A673 (cell line): ENCODE measurements around the gene NTNG2. TPM values are rescaled to one million over a fixed set of nuclear protein-coding genes. Genes with fewer than 3 reads are reported as not detected.

ENCODE experiments used
- BruUV-seq: library from RNA; stranded (reverse); fragments of 400-500 nt; replicated peaks from 2 replicates; lab custom pipeline; 2021; lab: Mats Ljungman, UMichigan
- CTCF ChIA-PET: fragments of 300-600 bp; sonication (Branson Sonifier 250); formaldehyde crosslinking; loops from one replicate; lab custom pipeline; 2022; ENCODE audit warnings: antibody characterized with exemption; lab: Charles Lee
- POLR2A ChIA-PET: fragments of 300-600 bp; sonication (Branson Sonifier 250); formaldehyde crosslinking; loops from one replicate; lab custom pipeline; 2022; ENCODE audit warnings: antibody characterized with exemption; ENCODE audit not compliant: low non-redundant PET; lab: Charles Lee
- DNase-seq: peaks from one replicate; pipeline ENCODE4 v3.0.0-alpha.2; 2015; ENCODE audit warnings: low spot score
- H3K27ac ChIP-seq: fragments of 200-600 bp; sonication (generic); 2 replicates; pipeline ENCODE4 v1.5.1; 2016; ENCODE audit warnings: mixed run types, low read depth, mild to moderate bottlenecking, mixed read lengths, antibody characterized with exemption, low read length; ENCODE audit not compliant: poor library complexity, severe bottlenecking
- H3K27me3 ChIP-seq: fragments of 200-600 bp; sonication (generic); replicated peaks from 2 replicates; pipeline ENCODE4 v1.6.1; 2017; ENCODE audit warnings: mixed run types, low read depth, mild to moderate bottlenecking, mixed read lengths, antibody characterized with exemption, low read length; ENCODE audit not compliant: insufficient read depth, poor library complexity
- H3K36me3 ChIP-seq: fragments of 200-600 bp; sonication (generic); 2 replicates; pipeline ENCODE4 v1.6.1; 2016; ENCODE audit warnings: mixed run types, mild to moderate bottlenecking, mixed read lengths, antibody characterized with exemption, low read length; ENCODE audit not compliant: insufficient read depth, poor library complexity, severe bottlenecking
- H3K4me1 ChIP-seq: fragments of 200-600 bp; sonication (generic); 2 replicates; pipeline ENCODE4 v1.6.1; 2017; ENCODE audit warnings: mixed run types, mild to moderate bottlenecking, mixed read lengths, antibody characterized with exemption, low read length; ENCODE audit not compliant: insufficient read depth, poor library complexity, severe bottlenecking
- H3K4me3 ChIP-seq: fragments of 200-600 bp; sonication (generic); 2 replicates; pipeline ENCODE4 v1.5.1; 2016; ENCODE audit warnings: low read depth, mixed run types, mild to moderate bottlenecking, mixed read lengths, low read length; ENCODE audit not compliant: poor library complexity, severe bottlenecking
- H3K9me3 ChIP-seq: fragments of 200-600 bp; sonication (generic); 2 replicates; pipeline ENCODE4 v1.6.1; 2016; ENCODE audit warnings: mixed run types, low read depth, mild to moderate bottlenecking, mixed read lengths, antibody characterized with exemption, low read length; ENCODE audit not compliant: poor library complexity, severe bottlenecking
- EZH2 ChIP-seq: fragments of 200-600 bp; sonication (generic); IDR thresholded peaks from 2 replicates; pipeline ENCODE4 v1.6.1; 2017; ENCODE audit warnings: borderline replicate concordance, low read depth, mild to moderate bottlenecking, mixed read lengths, antibody characterized with exemption, low read length; ENCODE audit not compliant: poor library complexity, severe bottlenecking
- intact Hi-C: fragments of 100-400 bp; cut with micrococcal nuclease; formaldehyde crosslinking; loops from one replicate; pipeline ENCODE4 v1.10.0; 2022; ENCODE audit not compliant: unreplicated experiment
- total RNA-seq: library from RNA; stranded (reverse); gene quantifications from 2 replicates; pipeline ENCODE4 v1.2.3, GENCODE V29; 2021
- TF ChIP-seq, protein P1 (sequence below): fragments of 300-800, 200-600 bp; sonication (generic); conservative IDR thresholded peaks from 2 replicates; pipeline ENCODE4 v1.5.1; 2017; ENCODE audit warnings: low read depth, mild to moderate bottlenecking, antibody characterized with exemption, low read length, moderate library complexity, mixed read lengths

NTNG2 gene
- total RNA-seq, 1 experiment from 2014 or later = 1.5 TPM

DNA sequence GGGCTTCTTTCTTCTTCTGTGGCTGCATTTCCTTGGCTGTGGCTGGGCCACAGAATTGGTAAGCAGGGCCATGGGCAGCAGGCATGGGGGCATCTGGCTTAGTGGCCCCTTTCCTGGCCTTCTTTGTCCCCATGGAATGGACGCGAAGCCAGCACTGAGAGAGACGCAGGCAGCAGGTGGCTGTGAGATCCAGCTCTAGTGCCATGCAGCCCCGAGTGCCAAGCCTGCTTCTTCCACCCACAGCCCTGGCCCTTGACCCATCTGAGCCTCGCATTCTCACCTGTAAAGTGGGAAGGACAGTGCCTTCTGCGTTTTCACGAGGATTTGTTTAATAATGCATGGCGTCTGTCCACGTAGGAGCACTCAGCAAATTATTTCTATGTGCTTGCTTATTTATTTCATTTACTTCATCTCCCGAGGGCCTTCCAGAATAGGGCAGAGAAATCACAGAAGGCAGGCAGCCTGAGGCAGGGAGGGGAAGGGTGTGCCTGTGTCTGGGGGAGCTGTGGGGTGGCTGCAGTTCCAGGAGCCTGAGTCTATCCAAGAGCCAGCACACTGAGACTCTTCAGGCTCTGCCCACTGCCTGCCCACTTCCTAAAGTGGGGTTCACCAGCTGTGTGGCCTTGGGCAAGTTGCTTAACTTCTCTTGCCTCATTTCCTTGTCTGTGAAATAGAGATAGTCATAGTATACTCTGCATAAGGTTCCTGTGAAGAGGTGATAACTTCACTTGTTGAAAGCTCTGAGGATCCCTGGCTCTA, 55.2 kb downstream of the NTNG2 start:
- POLR2A ChIA-PET = no interaction called here
- no peaks in the 10 kb centered on the region for H3K9me3 ChIP-seq
- H3K27ac ChIP-seq = no peak overlapping the region
- intact Hi-C loops = no loop called here
- peaks cover 9% of the 10 kb centered on the region for H3K4me1 ChIP-seq
- TF ChIP-seq EZH2 = no peak
- TF ChIP-seq, protein P1, sequence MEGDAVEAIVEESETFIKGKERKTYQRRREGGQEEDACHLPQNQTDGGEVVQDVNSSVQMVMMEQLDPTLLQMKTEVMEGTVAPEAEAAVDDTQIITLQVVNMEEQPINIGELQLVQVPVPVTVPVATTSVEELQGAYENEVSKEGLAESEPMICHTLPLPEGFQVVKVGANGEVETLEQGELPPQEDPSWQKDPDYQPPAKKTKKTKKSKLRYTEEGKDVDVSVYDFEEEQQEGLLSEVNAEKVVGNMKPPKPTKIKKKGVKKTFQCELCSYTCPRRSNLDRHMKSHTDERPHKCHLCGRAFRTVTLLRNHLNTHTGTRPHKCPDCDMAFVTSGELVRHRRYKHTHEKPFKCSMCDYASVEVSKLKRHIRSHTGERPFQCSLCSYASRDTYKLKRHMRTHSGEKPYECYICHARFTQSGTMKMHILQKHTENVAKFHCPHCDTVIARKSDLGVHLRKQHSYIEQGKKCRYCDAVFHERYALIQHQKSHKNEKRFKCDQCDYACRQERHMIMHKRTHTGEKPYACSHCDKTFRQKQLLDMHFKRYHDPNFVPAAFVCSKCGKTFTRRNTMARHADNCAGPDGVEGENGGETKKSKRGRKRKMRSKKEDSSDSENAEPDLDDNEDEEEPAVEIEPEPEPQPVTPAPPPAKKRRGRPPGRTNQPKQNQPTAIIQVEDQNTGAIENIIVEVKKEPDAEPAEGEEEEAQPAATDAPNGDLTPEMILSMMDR = no peak
- no peaks in the 10 kb centered on the region for H3K27me3 ChIP-seq
- BruUV-seq = no TSS peak
- CTCF ChIA-PET = interaction anchor here (0.6 kb wide), 1 partner anchor 265 kb away, joined by 4 read pairs; no protein-coding TSS in a partner anchor
- H3K4me3 ChIP-seq = no peak overlapping the region
- no peaks in the 10 kb centered on the region for H3K36me3 ChIP-seq
- DNase-seq = no peak

DNA sequence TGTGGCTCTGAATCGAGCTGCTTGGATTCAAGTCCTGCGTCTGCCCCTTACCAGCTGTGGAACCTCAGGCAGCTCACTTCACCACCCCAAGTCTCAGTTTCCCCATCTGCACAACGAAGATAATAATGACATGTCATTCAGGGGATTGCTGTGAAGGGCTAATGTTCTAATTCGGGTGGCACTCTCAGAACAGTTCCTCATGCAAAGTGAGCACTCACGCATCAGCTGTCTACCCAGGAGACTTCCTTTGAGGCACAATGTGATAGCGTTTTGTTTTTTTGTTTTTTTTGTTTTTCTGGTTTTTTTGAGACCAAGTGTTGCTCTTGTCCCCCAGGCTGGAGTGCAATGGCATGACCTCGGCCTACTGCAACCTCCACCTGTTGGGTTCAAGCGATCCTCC, 56.4 kb downstream of the NTNG2 start:
- Histone ChIP-seq H3K4me3 (no peak overlapping the region), H3K36me3 (no peaks in the 10 kb centered on the region), H3K9me3 (no peaks in the 10 kb centered on the region), H3K27me3 (no peaks in the 10 kb centered on the region), H3K4me1 (peaks cover 9% of the 10 kb centered on the region), H3K27ac (no peak overlapping the region)
- intact Hi-C loops = no loop called here
- no peak for TF ChIP-seq EZH2
- TF ChIP-seq, protein P1 = no peak
- no TSS peak for BruUV-seq
- ChIA-PET CTCF (no interaction called here), POLR2A (no interaction called here)
- no peak for DNase-seq

DNA sequence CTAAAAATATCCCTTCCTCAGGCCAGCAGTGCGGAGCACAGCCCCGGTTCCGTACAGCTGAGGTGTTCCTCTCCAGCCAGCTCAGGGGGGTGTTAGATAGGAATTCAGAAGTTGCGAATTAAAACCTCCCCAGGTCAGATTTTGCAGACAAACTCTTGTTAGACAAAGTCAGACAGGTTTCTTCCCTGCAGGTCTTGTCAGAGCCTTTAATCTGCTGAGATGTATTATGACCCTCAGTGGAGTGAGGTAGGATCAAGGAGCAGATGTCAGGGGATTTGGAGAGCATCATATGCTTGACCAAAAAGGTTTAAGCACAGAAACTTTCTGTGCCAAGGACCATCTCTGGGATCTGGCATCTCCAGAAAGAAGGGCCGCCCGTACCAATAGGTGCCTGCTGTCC, 60.1 kb downstream of the NTNG2 start:
- TF ChIP-seq EZH2 = no peak
- TF ChIP-seq, protein P1 = no peak
- intact Hi-C loops = no loop called here
- Histone ChIP-seq H3K27ac (no peak overlapping the region), H3K27me3 (no peaks in the 10 kb centered on the region), H3K9me3 (no peaks in the 10 kb centered on the region), H3K4me3 (no peak overlapping the region), H3K36me3 (no peaks in the 10 kb centered on the region), H3K4me1 (no peaks in the 10 kb centered on the region)
- CTCF ChIA-PET = no interaction called here
- no TSS peak for BruUV-seq
- POLR2A ChIA-PET = no interaction called here
- DNase-seq = no peak
